NOMO-1 treated with dmso at 0.1 percent for 144 hours (cell line): ENCODE measurements around the gene ME1.
"Not testable (repeated sequence)": the region's sequence is repeated elsewhere in the genome, so short reads cannot be mapped to it uniquely, and the experiment has no call there.

ENCODE experiments used
- DNase-seq: peaks from one replicate; lab custom pipeline; 2025; ENCODE audit not compliant: unreplicated experiment; lab: John Stamatoyannopoulos, UW

The ME1 gene

GRCh38 chr6:83432636-83433035 is 1.8 kb upstream of the ME1 start:
- no peak for DNase-seq

- DNase-seq = no peak
Measured at GRCh38 chr6:83431545-83432155, 799 bp upstream of the ME1 start.

GRCh38 chr6:83429857-83430610 is 817 bp downstream of the ME1 start:
- DNase-seq = no peak

GRCh38 chr6:83429269-83429668 is 1.6 kb downstream of the ME1 start:
- DNase-seq = no peak

- no peak for DNase-seq
Measured at GRCh38 chr6:83424392-83425018, 6.3 kb downstream of the ME1 start.

GRCh38 chr6:83417880-83418663 is 12.8 kb downstream of the ME1 start:
- no peak for DNase-seq

GRCh38 chr6:83413068-83413467 is 17.8 kb downstream of the ME1 start:
- no peak for DNase-seq

- no peak for DNase-seq
Measured at GRCh38 chr6:83411731-83412130, 19.1 kb downstream of the ME1 start.

GRCh38 chr6:83403191-83403590 is 27.7 kb downstream of the ME1 start:
- no peak for DNase-seq

GRCh38 chr6:83389606-83390005 is 41.2 kb downstream of the ME1 start:
- DNase-seq = no peak

- no peak for DNase-seq
Measured at GRCh38 chr6:83385473-83385872, 45.4 kb downstream of the ME1 start.

GRCh38 chr6:83384751-83385150 is 46.1 kb downstream of the ME1 start:
- DNase-seq = no peak

- DNase-seq = no peak
Measured at GRCh38 chr6:83381949-83382348, 48.9 kb downstream of the ME1 start.

GRCh38 chr6:83378621-83379388 is 52.0 kb downstream of the ME1 start:
- no peak for DNase-seq

GRCh38 chr6:83371423-83371822 is 59.4 kb downstream of the ME1 start:
- DNase-seq = no peak

GRCh38 chr6:83370567-83370966 is 60.3 kb downstream of the ME1 start:
- DNase-seq = no peak

- no peak for DNase-seq
Measured at GRCh38 chr6:83369692-83370091, 61.2 kb downstream of the ME1 start.

- DNase-seq = no peak
Measured at GRCh38 chr6:83368577-83368976, 62.3 kb downstream of the ME1 start.

- DNase-seq = no peak
Measured at GRCh38 chr6:83367104-83367503, 63.7 kb downstream of the ME1 start.

- DNase-seq = no peak
Measured at GRCh38 chr6:83365931-83366330, 64.9 kb downstream of the ME1 start.

GRCh38 chr6:83362349-83362748 is 68.5 kb downstream of the ME1 start:
- DNase-seq = not testable (repeated sequence)
